ENCODE results near the gene SUMF1.

SUMF1 gene

DNA sequence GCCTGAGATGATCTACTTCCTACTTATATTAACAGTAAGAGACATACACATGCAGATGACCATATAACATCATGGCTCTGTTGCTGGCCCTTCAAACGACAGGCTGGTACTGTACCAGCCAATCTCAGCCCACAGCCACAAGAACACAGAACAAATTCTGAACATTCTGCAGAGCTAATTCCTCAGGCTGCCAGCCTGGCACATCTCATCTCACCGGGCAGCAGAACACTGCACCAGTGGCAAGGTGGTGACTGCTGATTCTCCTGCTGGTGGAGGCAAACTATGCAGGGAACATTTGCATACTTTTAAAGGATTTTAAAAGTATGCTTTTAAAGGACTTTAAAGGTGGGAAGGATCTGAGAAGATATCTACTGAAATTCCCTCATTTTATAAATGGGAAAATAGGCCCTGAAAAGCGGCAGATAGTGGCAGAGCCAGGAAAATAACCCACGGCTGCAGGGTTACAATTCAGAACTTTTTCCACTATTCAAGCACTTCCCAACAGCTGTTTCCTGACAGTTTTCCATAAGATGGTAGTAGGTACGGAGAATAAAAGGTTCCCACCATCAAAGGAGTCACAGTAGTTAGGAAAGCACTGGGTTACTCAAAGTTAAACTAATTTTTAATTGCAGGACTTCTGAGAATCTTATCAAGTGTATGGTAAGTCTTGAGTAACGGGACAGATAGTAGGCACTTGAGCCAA lies 37.3 kb downstream of the SUMF1 start:
- H3K4me3 ChIP-seq (ENCODE audit: low read depth, low read length), result no peak overlapping the region
- TF ChIP-seq, protein P1, sequence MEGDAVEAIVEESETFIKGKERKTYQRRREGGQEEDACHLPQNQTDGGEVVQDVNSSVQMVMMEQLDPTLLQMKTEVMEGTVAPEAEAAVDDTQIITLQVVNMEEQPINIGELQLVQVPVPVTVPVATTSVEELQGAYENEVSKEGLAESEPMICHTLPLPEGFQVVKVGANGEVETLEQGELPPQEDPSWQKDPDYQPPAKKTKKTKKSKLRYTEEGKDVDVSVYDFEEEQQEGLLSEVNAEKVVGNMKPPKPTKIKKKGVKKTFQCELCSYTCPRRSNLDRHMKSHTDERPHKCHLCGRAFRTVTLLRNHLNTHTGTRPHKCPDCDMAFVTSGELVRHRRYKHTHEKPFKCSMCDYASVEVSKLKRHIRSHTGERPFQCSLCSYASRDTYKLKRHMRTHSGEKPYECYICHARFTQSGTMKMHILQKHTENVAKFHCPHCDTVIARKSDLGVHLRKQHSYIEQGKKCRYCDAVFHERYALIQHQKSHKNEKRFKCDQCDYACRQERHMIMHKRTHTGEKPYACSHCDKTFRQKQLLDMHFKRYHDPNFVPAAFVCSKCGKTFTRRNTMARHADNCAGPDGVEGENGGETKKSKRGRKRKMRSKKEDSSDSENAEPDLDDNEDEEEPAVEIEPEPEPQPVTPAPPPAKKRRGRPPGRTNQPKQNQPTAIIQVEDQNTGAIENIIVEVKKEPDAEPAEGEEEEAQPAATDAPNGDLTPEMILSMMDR (IDR thresholded peaks at IDR 0.05; ENCODE audit: low read depth, low read length), result no peak

DNA sequence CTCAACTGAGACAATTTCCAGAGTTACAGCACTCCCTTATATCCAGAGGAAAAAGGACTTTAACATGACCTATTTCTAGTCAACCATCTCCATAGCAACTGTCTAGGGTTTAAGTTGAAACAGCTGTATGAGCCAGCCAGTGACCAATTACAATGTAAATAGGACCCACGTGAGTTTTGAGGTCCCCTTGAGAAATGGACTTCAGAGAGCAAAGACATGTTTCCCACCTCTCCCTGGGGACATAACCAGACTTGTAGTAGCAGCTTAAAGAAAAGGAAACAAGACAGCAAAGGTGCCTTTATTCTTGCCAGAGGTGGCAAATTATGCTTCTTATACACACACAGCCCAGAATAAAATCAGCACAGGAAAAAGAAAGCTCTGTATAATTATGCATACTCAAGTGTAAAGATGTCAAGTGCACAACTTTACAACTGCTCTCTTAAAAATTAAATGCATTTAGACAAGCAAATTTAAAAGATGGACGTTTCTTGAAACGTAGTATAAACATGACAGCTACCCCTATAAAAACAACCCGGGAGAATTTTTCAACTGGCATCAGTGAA lies 40.2 kb downstream of the SUMF1 start:
- TF ChIP-seq, protein P1 (IDR thresholded peaks at IDR 0.05; ENCODE audit: low read depth, low read length), result no peak
- no peak overlapping the region for H3K4me3 ChIP-seq (ENCODE audit: low read depth, low read length)

DNA sequence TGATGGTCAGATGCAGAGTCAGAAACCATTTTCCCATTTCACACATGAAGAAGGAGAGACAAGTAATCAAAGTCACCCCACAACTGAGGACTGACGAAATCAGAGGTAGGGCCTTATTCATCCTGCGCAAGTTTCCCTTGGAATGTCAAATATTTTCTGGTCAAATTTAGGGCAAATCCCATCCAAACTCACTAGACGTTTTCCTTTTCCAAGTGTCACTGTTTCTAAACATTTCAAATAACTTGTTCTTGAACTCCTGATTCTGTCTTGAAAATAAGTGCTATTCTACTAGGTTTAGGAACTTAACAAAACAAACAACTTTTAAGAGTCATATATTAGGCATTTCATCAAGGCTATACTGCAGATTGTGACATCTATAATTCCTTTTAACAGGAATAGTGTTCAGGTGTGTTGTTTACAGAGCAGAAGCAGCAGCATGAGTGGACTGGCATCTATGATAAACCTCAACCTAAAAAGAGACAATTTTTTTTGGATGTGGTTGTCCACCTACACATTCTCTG lies 40.7 kb downstream of the SUMF1 start:
- H3K4me3 ChIP-seq (ENCODE audit: low read depth, low read length), result no peak overlapping the region
- TF ChIP-seq, protein P1 (IDR thresholded peaks at IDR 0.05; ENCODE audit: low read depth, low read length), result no peak

DNA sequence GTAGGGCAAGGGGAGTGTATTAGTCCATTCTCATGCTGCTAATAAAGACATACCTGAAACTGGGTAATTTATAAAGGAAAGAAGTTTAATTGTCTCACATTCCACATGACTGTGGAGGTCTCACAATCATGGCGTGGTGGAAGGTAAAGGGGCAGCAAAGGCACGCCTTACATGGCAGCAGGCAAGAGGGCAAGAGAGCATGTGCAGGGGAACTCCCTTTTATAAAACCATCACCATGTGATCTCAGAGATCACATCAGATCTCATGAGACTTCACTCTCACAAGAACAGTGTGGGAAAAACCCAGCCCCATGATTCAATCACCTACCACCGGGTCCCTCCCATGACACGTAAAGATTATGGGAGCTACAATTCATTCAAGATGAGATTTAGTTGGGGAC lies 41.4 kb downstream of the SUMF1 start:
- TF ChIP-seq, protein P1 (IDR thresholded peaks at IDR 0.05; ENCODE audit: low read depth, low read length), result no peak
- H3K4me3 ChIP-seq (ENCODE audit: low read depth, low read length), result no peak overlapping the region

DNA sequence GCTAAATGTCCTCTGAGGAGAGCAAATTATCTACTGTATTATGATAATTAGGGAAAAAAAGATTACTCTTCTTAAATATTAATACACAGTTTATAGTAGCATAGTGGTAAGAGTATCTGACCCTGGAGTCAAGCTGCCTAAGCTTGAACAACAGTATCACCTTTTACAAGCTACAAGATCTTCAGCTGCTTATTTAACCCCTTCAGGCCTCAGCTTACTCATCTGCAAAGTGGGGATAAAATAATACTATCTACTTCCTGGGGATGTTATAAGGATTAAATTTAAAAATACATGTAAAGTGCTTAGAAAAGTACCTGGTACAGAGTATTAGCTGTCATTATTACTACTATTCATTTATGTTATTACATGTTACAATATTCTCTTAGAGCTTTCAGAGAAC lies 42.0 kb downstream of the SUMF1 start:
- TF ChIP-seq, protein P1 (IDR thresholded peaks at IDR 0.05; ENCODE audit: low read depth, low read length), result no peak
- H3K4me3 ChIP-seq (ENCODE audit: low read depth, low read length), result no peak overlapping the region

DNA sequence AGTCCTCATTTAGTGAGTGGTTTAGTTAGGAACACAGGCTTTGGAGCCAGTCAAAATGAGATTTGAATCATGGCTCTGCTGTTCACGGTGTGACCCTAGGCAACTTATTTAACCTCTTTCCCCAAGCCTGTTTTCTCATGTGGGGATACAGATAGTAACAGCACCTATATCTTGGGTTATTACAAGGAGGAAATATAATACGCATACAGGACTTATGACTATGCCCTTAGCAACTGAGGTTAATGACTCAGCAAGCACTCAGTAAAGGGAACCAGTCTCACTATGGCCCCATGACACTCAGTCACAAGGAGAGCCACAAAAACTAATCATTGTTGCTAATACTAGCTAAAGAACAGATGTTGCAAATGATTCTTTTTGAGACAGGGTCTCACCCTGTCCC lies 45.9 kb downstream of the SUMF1 start:
- no peak overlapping the region for H3K4me3 ChIP-seq (ENCODE audit: low read depth, low read length)
- TF ChIP-seq, protein P1 (IDR thresholded peaks at IDR 0.05; ENCODE audit: low read depth, low read length), result no peak

DNA sequence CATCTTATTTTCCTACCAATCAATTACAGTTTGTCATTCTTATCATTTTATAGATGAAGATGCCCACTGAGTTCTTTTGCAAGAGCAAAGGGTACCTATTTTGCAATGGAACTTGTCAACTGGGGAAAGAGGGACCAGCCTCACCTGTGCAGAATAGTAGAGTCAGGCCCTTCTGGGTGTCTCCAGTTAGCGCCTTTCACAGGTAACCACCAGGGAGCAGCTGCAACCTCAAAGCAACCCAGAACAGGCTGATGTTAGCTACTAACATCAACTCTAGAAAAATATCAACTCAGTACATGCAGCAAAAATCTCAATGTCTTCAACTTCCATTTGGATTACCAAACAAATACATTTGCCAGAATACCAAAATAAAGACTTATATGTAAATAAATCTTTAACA lies 47.1 kb downstream of the SUMF1 start:
- no peak overlapping the region for H3K4me3 ChIP-seq (ENCODE audit: low read depth, low read length)
- TF ChIP-seq, protein P1 (IDR thresholded peaks at IDR 0.05; ENCODE audit: low read depth, low read length), result no peak

Measured in WI38 (cell line).